IPS-20b (cell line): ENCODE data around the gene ARMC2.

Source experiments
- H3K27ac ChIP-seq: one replicate; pipeline ENCODE4 v1.5.1; 2013; ENCODE audit warnings: low read length
- H3K27me3 ChIP-seq: 2 replicates; pipeline ENCODE4 v1.6.1; 2013; ENCODE audit warnings: mild to moderate bottlenecking, low read length, inconsistent platforms; ENCODE audit not compliant: insufficient read depth
- H3K36me3 ChIP-seq: 2 replicates; pipeline ENCODE4 v1.6.1; 2013; ENCODE audit warnings: low read depth, mild to moderate bottlenecking, inconsistent platforms, low read length, moderate library complexity; ENCODE audit not compliant: insufficient read depth
- H3K4me1 ChIP-seq: 2 replicates; pipeline ENCODE4 v1.6.1; 2013; ENCODE audit warnings: mild to moderate bottlenecking, control low read depth, inconsistent platforms, low read length, moderate library complexity; ENCODE audit not compliant: insufficient read depth
- H3K4me3 ChIP-seq: 2 replicates; pipeline ENCODE4 v1.5.1; 2013; ENCODE audit warnings: mild to moderate bottlenecking, low read length, inconsistent platforms
- H3K9ac ChIP-seq: 2 replicates; pipeline ENCODE4 v1.6.1; 2013; ENCODE audit warnings: low read depth, mild to moderate bottlenecking, inconsistent platforms, low read length, moderate library complexity
- H3K9me3 ChIP-seq: 2 replicates; pipeline ENCODE4 v1.6.1; 2013; ENCODE audit warnings: mild to moderate bottlenecking, low read depth, low read length, inconsistent platforms; ENCODE audit not compliant: insufficient read depth

The ARMC2 gene

GRCh38 chr6:108895571-108895970 lies 47.3 kb downstream of the ARMC2 start:
- no peak overlapping the region for H3K4me3 ChIP-seq

GRCh38 chr6:108896111-108896661 lies 48.0 kb downstream of the ARMC2 start:
- no peaks in the 10 kb centered on the region for H3K36me3 ChIP-seq
- H3K9ac ChIP-seq, result no peak overlapping the region
- H3K9me3 ChIP-seq, result no peaks in the 10 kb centered on the region
- H3K4me3 ChIP-seq, result no peak overlapping the region
- no peaks in the 10 kb centered on the region for H3K27me3 ChIP-seq
- H3K27ac ChIP-seq, result no peak overlapping the region
- 0 out of 2 replicates have a peak, but pooled peaks cover 3% of the 10 kb centered on the region for H3K4me1 ChIP-seq

More at GRCh38 chr6:108895571-108895970, 47.3 kb downstream of the ARMC2 start:
- Histone ChIP-seq H3K9me3 (no peaks in the 10 kb centered on the region), H3K36me3 (no peaks in the 10 kb centered on the region), H3K27me3 (no peaks in the 10 kb centered on the region), H3K4me1 (0 out of 2 replicates have a peak, but pooled peaks cover 3% of the 10 kb centered on the region), H3K9ac (no peak overlapping the region), H3K27ac (no peak overlapping the region)

GRCh38 chr6:108897371-108897770 lies 49.1 kb downstream of the ARMC2 start:
- H3K4me1 ChIP-seq, result 0 out of 2 replicates have a peak, but pooled peaks cover 3% of the 10 kb centered on the region
- no peak overlapping the region for H3K9ac ChIP-seq
- H3K27ac ChIP-seq, result no peak overlapping the region
- H3K27me3 ChIP-seq, result no peaks in the 10 kb centered on the region
- no peaks in the 10 kb centered on the region for H3K36me3 ChIP-seq
- no peaks in the 10 kb centered on the region for H3K9me3 ChIP-seq
- no peak overlapping the region for H3K4me3 ChIP-seq

- no peaks in the 10 kb centered on the region for H3K27me3 ChIP-seq
- no peak overlapping the region for H3K27ac ChIP-seq
- no peaks in the 10 kb centered on the region for H3K36me3 ChIP-seq
- H3K9ac ChIP-seq, result no peak overlapping the region
- H3K4me3 ChIP-seq, result no peak overlapping the region
- H3K9me3 ChIP-seq, result no peaks in the 10 kb centered on the region
- H3K4me1 ChIP-seq, result no peaks in the 10 kb centered on the region
These were observed 54.2 kb downstream of the ARMC2 start for GRCh38 chr6:108902382-108902792.

GRCh38 chr6:108903796-108904195 lies 55.6 kb downstream of the ARMC2 start:
- no peaks in the 10 kb centered on the region for H3K9me3 ChIP-seq
- no peaks in the 10 kb centered on the region for H3K27me3 ChIP-seq
- H3K27ac ChIP-seq, result no peak overlapping the region
- H3K36me3 ChIP-seq, result no peaks in the 10 kb centered on the region
- H3K4me1 ChIP-seq, result no peaks in the 10 kb centered on the region
- H3K4me3 ChIP-seq, result no peak overlapping the region
- H3K9ac ChIP-seq, result no peak overlapping the region

- Histone ChIP-seq H3K4me1 (no peaks in the 10 kb centered on the region), H3K36me3 (no peaks in the 10 kb centered on the region), H3K9me3 (no peaks in the 10 kb centered on the region), H3K27me3 (no peaks in the 10 kb centered on the region), H3K9ac (no peak overlapping the region), H3K4me3 (no peak overlapping the region), H3K27ac (no peak overlapping the region)
These were observed 56.5 kb downstream of the ARMC2 start for GRCh38 chr6:108904741-108905140.

GRCh38 chr6:108914235-108915022 lies 66.2 kb downstream of the ARMC2 start:
- no peaks in the 10 kb centered on the region for H3K4me1 ChIP-seq
- no peak overlapping the region for H3K4me3 ChIP-seq
- H3K27ac ChIP-seq, result no peak overlapping the region
- no peak overlapping the region for H3K9ac ChIP-seq
- no peaks in the 10 kb centered on the region for H3K27me3 ChIP-seq
- H3K9me3 ChIP-seq, result no peaks in the 10 kb centered on the region
- no peaks in the 10 kb centered on the region for H3K36me3 ChIP-seq

GRCh38 chr6:108915258-108915657 lies 67.0 kb downstream of the ARMC2 start:
- no peak overlapping the region for H3K9ac ChIP-seq
- H3K27ac ChIP-seq, result no peak overlapping the region
- peaks cover under 1% of the 10 kb centered on the region; the same call in 1 of the 2 replicates for H3K4me1 ChIP-seq
- no peaks in the 10 kb centered on the region for H3K9me3 ChIP-seq
- no peak overlapping the region for H3K4me3 ChIP-seq
- no peaks in the 10 kb centered on the region for H3K36me3 ChIP-seq
- H3K27me3 ChIP-seq, result no peaks in the 10 kb centered on the region

GRCh38 chr6:108916026-108916686 lies 67.9 kb downstream of the ARMC2 start:
- no peak overlapping the region for H3K27ac ChIP-seq

GRCh38 chr6:108920751-108921150 lies 72.5 kb downstream of the ARMC2 start:
- H3K4me3 ChIP-seq, result no peak overlapping the region
- H3K27ac ChIP-seq, result no peak overlapping the region
- peaks cover 23% of the 10 kb centered on the region; the same call in 1 of the 2 replicates for H3K4me1 ChIP-seq
- H3K9ac ChIP-seq, result no peak overlapping the region
- no peaks in the 10 kb centered on the region for H3K36me3 ChIP-seq
- no peaks in the 10 kb centered on the region for H3K27me3 ChIP-seq
- H3K9me3 ChIP-seq, result no peaks in the 10 kb centered on the region

More at GRCh38 chr6:108916026-108916686, 67.9 kb downstream of the ARMC2 start:
- Histone ChIP-seq H3K36me3 (no peaks in the 10 kb centered on the region), H3K9me3 (no peaks in the 10 kb centered on the region), H3K9ac (no peak overlapping the region), H3K27me3 (no peaks in the 10 kb centered on the region), H3K4me1 (peaks cover 6% of the 10 kb centered on the region; the same call in 1 of the 2 replicates), H3K4me3 (no peak overlapping the region)

GRCh38 chr6:108921547-108922361 lies 73.5 kb downstream of the ARMC2 start:
- Histone ChIP-seq H3K36me3 (no peaks in the 10 kb centered on the region), H3K4me3 (no peak overlapping the region), H3K9me3 (no peaks in the 10 kb centered on the region), H3K27me3 (no peaks in the 10 kb centered on the region), H3K27ac (no peak overlapping the region), H3K9ac (no peak overlapping the region), H3K4me1 (peaks cover 23% of the 10 kb centered on the region; the same call in 1 of the 2 replicates)
